CD4-positive, alpha-beta T cell (primary cell): Measurements from ENCODE around the gene MAP4K3. TPM values are rescaled to one million over a fixed set of nuclear protein-coding genes. Genes with fewer than 3 reads are reported as not detected.
"Not testable (repeated sequence)": the region's sequence is repeated elsewhere in the genome, so short reads cannot be mapped to it uniquely, and the experiment has no call there.

Experiments
- ATAC-seq: fragments of 200-7000 bp; cut with Tn5 transposase; one replicate; pipeline ENCODE4 v1.10.0; 2022; ENCODE audit warnings: mild to moderate bottlenecking; ENCODE audit not compliant: poor library complexity
- CTCF ChIA-PET: fragments of 350-600 bp; sonication (Branson Sonifier 250); formaldehyde crosslinking; loops from one replicate; lab custom pipeline; 2021; ENCODE audit warnings: antibody characterized with exemption, inconsistent platforms; lab: Charles Lee
- POLR2A ChIA-PET: fragments of 350-600 bp; sonication (Branson Sonifier 250); formaldehyde crosslinking; loops from one replicate; lab custom pipeline; 2021; ENCODE audit warnings: antibody characterized with exemption, inconsistent platforms; lab: Charles Lee
- DNase-seq, 14 experiments: peaks; one replicate each; pipeline ENCODE4 v3.0.0-alpha.2; 2013 to 2020; ENCODE audit warnings: mixed read lengths in 2 of 14
- H3K27ac ChIP-seq, 2 donors: one replicate each; pipeline versions ENCODE4 v1.5.1 to v1.7.0; 2013; ENCODE audit warnings: low read length in 2 of 2, low read depth in 1 of 2, mild to moderate bottlenecking in 1 of 2
- H3K27me3 ChIP-seq, 2 experiments: 1 replicate in 1 of 2; 2 replicates in 1 of 2; pipeline versions ENCODE4 v1.6.1 to v1.7.0; 2013; ENCODE audit warnings: low read length in 2 of 2, control low read depth in 1 of 2, mild to moderate bottlenecking in 1 of 2, moderate library complexity in 1 of 2; ENCODE audit not compliant: insufficient read depth in 2 of 2, control insufficient read depth in 1 of 2
- H3K36me3 ChIP-seq: one replicate; pipeline ENCODE4 v1.6.1; 2013; ENCODE audit warnings: low read length, control low read depth; ENCODE audit not compliant: insufficient read depth
- H3K4me1 ChIP-seq: one replicate; pipeline ENCODE4 v1.6.1; 2013; ENCODE audit warnings: low read length, control low read depth; ENCODE audit not compliant: insufficient read depth
- H3K4me3 ChIP-seq: one replicate; pipeline ENCODE4 v1.5.1; 2013; ENCODE audit warnings: mild to moderate bottlenecking, low read length, moderate library complexity
- H3K9me3 ChIP-seq, 2 experiments: 1 replicate in 1 of 2; 2 replicates in 1 of 2; pipeline versions ENCODE4 v1.6.1 to v1.7.0; 2013; ENCODE audit warnings: low read length in 2 of 2, mild to moderate bottlenecking in 2 of 2, control low read depth in 1 of 2, moderate library complexity in 1 of 2; ENCODE audit not compliant: control insufficient read depth in 1 of 2, insufficient read depth in 1 of 2
- H3K27ac Mint-ChIP-seq: one replicate; pipeline ENCODE4 v1.8.0; 2020; ENCODE audit warnings: mixed read lengths
- H3K27me3 Mint-ChIP-seq: one replicate; pipeline ENCODE4 v1.8.0; 2021; ENCODE audit warnings: mixed read lengths
- H3K36me3 Mint-ChIP-seq: one replicate; pipeline ENCODE4 v1.8.0; 2021; ENCODE audit warnings: low read depth, mixed read lengths
- H3K4me1 Mint-ChIP-seq: one replicate; pipeline ENCODE4 v1.8.0; 2021; ENCODE audit warnings: low read depth, mixed read lengths
- H3K4me3 Mint-ChIP-seq: one replicate; pipeline ENCODE4 v1.8.0; 2020; ENCODE audit warnings: mild to moderate bottlenecking, mixed read lengths
- H3K9me3 Mint-ChIP-seq: one replicate; pipeline ENCODE4 v1.8.0; 2020; ENCODE audit warnings: mixed read lengths
- intact Hi-C, 2 experiments: fragments of 100-400 bp; cut with DNase I in 1 of 2; cut with micrococcal nuclease in 1 of 2; formaldehyde crosslinking; loops; one replicate each; pipeline versions ENCODE4 v1.15.1 to v1.9.0; 2023 to 2025; cut with DNase I, micrococcal nuclease
- total RNA-seq, 174 experiments: library from RNA in 2 of 174; stranded (reverse) in 2 of 174; gene quantifications; one replicate each; pipeline ENCODE4 v1.2.3 and lab custom pipeline; 2021 to 2026
- TF ChIP-seq, protein P1 (sequence below): fragments of 200-600 bp; IDR thresholded peaks from one replicate; pipeline ENCODE4 v1.8.0; 2022; ENCODE audit warnings: antibody characterized with exemption, mild to moderate bottlenecking

The MAP4K3 gene
- total RNA-seq, 2 experiments from 2014 or later = 18.4 to 22.5 TPM

GRCh38 chr2:39244241-39244862 lies 192.7 kb downstream of the MAP4K3 start:
- H3K9me3 Mint-ChIP-seq, H3K36me3 ChIP-seq, intact Hi-C loops, H3K27ac ChIP-seq, ATAC-seq, H3K9me3 ChIP-seq, H3K36me3 Mint-ChIP-seq, H3K27me3 Mint-ChIP-seq, H3K4me3 ChIP-seq, H3K27me3 ChIP-seq: not testable (repeated sequence)
- peak in 1 of 14 experiments; percentile 13 for DNase-seq
- peaks cover 12% of the 10 kb centered on the region for H3K4me1 ChIP-seq
- H3K27ac Mint-ChIP-seq = peak overlapping the region; percentile 49
- POLR2A ChIA-PET = interaction anchor here (1.0 to 1.7 kb wide), 3 partner anchors 28 to 124 kb away, joined by 3 to 9 read pairs (median 8); partner anchors contain the start of gene SOS1
- CTCF ChIA-PET = interaction anchor here (0.8 kb wide), 1 partner anchor 16 kb away, joined by 3 read pairs; no protein-coding TSS in a partner anchor
- H3K4me1 Mint-ChIP-seq = peaks cover 18% of the 10 kb centered on the region
- H3K4me3 Mint-ChIP-seq = peak overlapping the region; percentile 81

GRCh38 chr2:39243469-39244123 lies 193.5 kb downstream of the MAP4K3 start, which contains the start of gene CDKL4:
CDKL4 (minus strand) TSS chr2:39243970.
- CTCF ChIA-PET = no interaction called here
- intact Hi-C loops = no loop called here

GRCh38 chr2:39241588-39241987 lies 195.5 kb downstream of the MAP4K3 start:
- POLR2A ChIA-PET = interaction anchor here (0.6 to 0.8 kb wide), 3 partner anchors 11 to 122 kb away, joined by 3 to 5 read pairs (median 3); no protein-coding TSS in a partner anchor
- H3K36me3 ChIP-seq = no peaks in the 10 kb centered on the region
- H3K4me1 ChIP-seq = peaks cover 12% of the 10 kb centered on the region
- H3K27ac Mint-ChIP-seq = no peak overlapping the region
- H3K27me3 ChIP-seq = no peaks in the 10 kb centered on the region
- CTCF ChIA-PET = no interaction called here
- H3K4me3 ChIP-seq = no peak overlapping the region
- intact Hi-C loops = no loop called here
- H3K9me3 ChIP-seq = peaks cover 0 to 4% of the 10 kb centered on the region in 2 experiments
- ATAC-seq = no peak
- H3K27me3 Mint-ChIP-seq = no peaks in the 10 kb centered on the region
- no peaks in the 10 kb centered on the region for H3K9me3 Mint-ChIP-seq
- TF ChIP-seq, protein P1, sequence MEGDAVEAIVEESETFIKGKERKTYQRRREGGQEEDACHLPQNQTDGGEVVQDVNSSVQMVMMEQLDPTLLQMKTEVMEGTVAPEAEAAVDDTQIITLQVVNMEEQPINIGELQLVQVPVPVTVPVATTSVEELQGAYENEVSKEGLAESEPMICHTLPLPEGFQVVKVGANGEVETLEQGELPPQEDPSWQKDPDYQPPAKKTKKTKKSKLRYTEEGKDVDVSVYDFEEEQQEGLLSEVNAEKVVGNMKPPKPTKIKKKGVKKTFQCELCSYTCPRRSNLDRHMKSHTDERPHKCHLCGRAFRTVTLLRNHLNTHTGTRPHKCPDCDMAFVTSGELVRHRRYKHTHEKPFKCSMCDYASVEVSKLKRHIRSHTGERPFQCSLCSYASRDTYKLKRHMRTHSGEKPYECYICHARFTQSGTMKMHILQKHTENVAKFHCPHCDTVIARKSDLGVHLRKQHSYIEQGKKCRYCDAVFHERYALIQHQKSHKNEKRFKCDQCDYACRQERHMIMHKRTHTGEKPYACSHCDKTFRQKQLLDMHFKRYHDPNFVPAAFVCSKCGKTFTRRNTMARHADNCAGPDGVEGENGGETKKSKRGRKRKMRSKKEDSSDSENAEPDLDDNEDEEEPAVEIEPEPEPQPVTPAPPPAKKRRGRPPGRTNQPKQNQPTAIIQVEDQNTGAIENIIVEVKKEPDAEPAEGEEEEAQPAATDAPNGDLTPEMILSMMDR = no peak
- no peak for DNase-seq
- no peak overlapping the region for H3K4me3 Mint-ChIP-seq
- H3K36me3 Mint-ChIP-seq = no peaks in the 10 kb centered on the region
- no peak overlapping the region for H3K27ac ChIP-seq
- H3K4me1 Mint-ChIP-seq = peaks cover 18% of the 10 kb centered on the region

More at GRCh38 chr2:39243469-39244123, 193.5 kb downstream of the MAP4K3 start, which contains the start of gene CDKL4:
- Histone ChIP-seq H3K9me3 (peaks cover 0 to 4% of the 10 kb centered on the region in 2 experiments), H3K27me3 (no peaks in the 10 kb centered on the region), H3K36me3 (no peaks in the 10 kb centered on the region), H3K4me3 (peak within 1 kb of the TSS; percentile 48), H3K4me1 (peaks cover 12% of the 10 kb centered on the region), H3K27ac (no peak within 1 kb of the TSS)
- peak; percentile 85 for ATAC-seq
- DNase-seq = peak in 11 of 14 experiments; percentile 9 to 59 (median 40)
- TF ChIP-seq, protein P1 = no peak
- H3K4me3 Mint-ChIP-seq = peak within 1 kb of the TSS; percentile 81
- H3K27me3 Mint-ChIP-seq = no peaks in the 10 kb centered on the region
- H3K4me1 Mint-ChIP-seq = peaks cover 18% of the 10 kb centered on the region
- no peaks in the 10 kb centered on the region for H3K9me3 Mint-ChIP-seq
- POLR2A ChIA-PET = interaction anchor here (0.6 to 1.0 kb wide), 2 partner anchors 27 to 123 kb away, joined by 3 read pairs; partner anchors contain the start of gene SOS1
- no peaks in the 10 kb centered on the region for H3K36me3 Mint-ChIP-seq
- peak within 1 kb of the TSS; percentile 49 for H3K27ac Mint-ChIP-seq
